Activated T-cell treated with anti-CD3 and anti-CD28 coated beads, Interleukin-2, amount 50 U/mL, for 72 hours (primary cell): ENCODE data around the gene MIDN. TPM values are rescaled to one million over a fixed set of nuclear protein-coding genes. Genes with fewer than 3 reads are reported as not detected.

ENCODE experiments used
- ATAC-seq, 2 donors: fragments of 150-1000 bp; cut with Tn5 transposase; replicated peaks in 1 of 2; 2 replicates each; pipeline ENCODE4 v1.10.0; 2021; ENCODE audit warnings: moderate library complexity in 2 of 2, mild to moderate bottlenecking in 1 of 2
- DNase-seq, 2 donors: peaks; one replicate each; pipeline ENCODE4 v3.0.0; 2021 to 2022; ENCODE audit warnings: mixed read lengths in 1 of 2
- H3K27ac Mint-ChIP-seq: one replicate; pipeline ENCODE4 v1.8.0; 2022; ENCODE audit warnings: mild to moderate bottlenecking, moderate library complexity, mixed read lengths
- H3K27me3 Mint-ChIP-seq: one replicate; pipeline ENCODE4 v1.8.0; 2022; ENCODE audit warnings: low read depth, mixed read lengths
- H3K36me3 Mint-ChIP-seq, 2 donors: one replicate each; pipeline ENCODE4 v1.8.0; 2022; ENCODE audit warnings: mixed read lengths in 2 of 2, mild to moderate bottlenecking in 1 of 2; ENCODE audit not compliant: insufficient read depth in 2 of 2
- H3K4me1 Mint-ChIP-seq: one replicate; pipeline ENCODE4 v1.8.0; 2022; ENCODE audit warnings: low read depth, mixed read lengths
- H3K4me3 Mint-ChIP-seq, 2 donors: one replicate each; pipeline ENCODE4 v1.8.0; 2022; ENCODE audit warnings: mild to moderate bottlenecking in 2 of 2, mixed read lengths in 2 of 2, moderate library complexity in 2 of 2
- H3K9me3 Mint-ChIP-seq, 2 donors: one replicate each; pipeline ENCODE4 v1.8.0; 2022; ENCODE audit warnings: mixed read lengths in 2 of 2
- total RNA-seq, 2 donors: library from RNA; stranded (reverse); gene quantifications; one replicate each; pipeline ENCODE4 v1.2.3, GENCODE V29; 2022

The MIDN gene
- total RNA-seq, 2 donors from 2014 or later: 72.3 to 75.4 TPM

- Mint-ChIP-seq H3K27ac (peak overlapping the region; percentile 74), H3K4me1 (peaks cover 68% of the 10 kb centered on the region), H3K9me3 (no peaks in the 10 kb centered on the region), H3K27me3 (no peaks in the 10 kb centered on the region), H3K36me3 (peaks cover 18 to 33% of the 10 kb centered on the region in 2 donors), H3K4me3 (peak overlapping the region; percentile 64 to 78)
- no peak for ATAC-seq
- DNase-seq: no peak
Measured at GRCh38 chr19:1273263-1274041, 25.1 kb downstream of the MIDN start.

- no peak for DNase-seq
- Mint-ChIP-seq H3K27ac (peak overlapping the region; percentile 79), H3K27me3 (no peaks in the 10 kb centered on the region), H3K36me3 (peaks cover 18 to 33% of the 10 kb centered on the region in 2 donors), H3K4me1 (peaks cover 63% of the 10 kb centered on the region), H3K9me3 (no peaks in the 10 kb centered on the region), H3K4me3 (peak overlapping the region; percentile 78 to 88)
- no peak for ATAC-seq
Measured at GRCh38 chr19:1274081-1274851, 25.9 kb downstream of the MIDN start.

- Mint-ChIP-seq H3K4me1 (peaks cover 69% of the 10 kb centered on the region), H3K27ac (no peak overlapping the region), H3K4me3 (peak overlapping the region; percentile 78 to 88), H3K27me3 (no peaks in the 10 kb centered on the region), H3K36me3 (peaks cover 21 to 33% of the 10 kb centered on the region in 2 donors), H3K9me3 (no peaks in the 10 kb centered on the region)
- ATAC-seq (no peak), DNase-seq (no peak)
Measured at GRCh38 chr19:1274852-1275259, 26.5 kb downstream of the MIDN start.

- Mint-ChIP-seq H3K4me1 (peaks cover 70% of the 10 kb centered on the region), H3K36me3 (peaks cover 17 to 30% of the 10 kb centered on the region in 2 donors), H3K27ac (peak within 1 kb of the TSS; percentile 87), H3K9me3 (no peaks in the 10 kb centered on the region), H3K4me3 (peak within 1 kb of the TSS; percentile 88 to 91), H3K27me3 (no peaks in the 10 kb centered on the region)
- ATAC-seq (peak; percentile 86 to 87), DNase-seq (peak; percentile 96)
Measured at GRCh38 chr19:1275260-1275975, 27.0 kb downstream of the MIDN start, which contains the start of gene FAM174C. Gene FAM174C (plus strand): TSS chr19:1275530. CDS start chr19:1275550, 20 bp downstream.

- Mint-ChIP-seq H3K4me3 (peak overlapping the region; percentile 88 to 91), H3K36me3 (peaks cover 15 to 23% of the 10 kb centered on the region in 2 donors), H3K27me3 (no peaks in the 10 kb centered on the region), H3K27ac (peak overlapping the region; percentile 87), H3K9me3 (no peaks in the 10 kb centered on the region), H3K4me1 (peaks cover 64% of the 10 kb centered on the region)
- DNase-seq (no peak), ATAC-seq (no peak)
Measured at GRCh38 chr19:1275976-1276627, 27.7 kb downstream of the MIDN start.

- H3K36me3 Mint-ChIP-seq: peaks cover 10 to 18% of the 10 kb centered on the region in 2 donors
- ATAC-seq (no peak), DNase-seq (no peak)
- H3K9me3 Mint-ChIP-seq: no peaks in the 10 kb centered on the region
- peaks cover 59% of the 10 kb centered on the region for H3K4me1 Mint-ChIP-seq
- no peaks in the 10 kb centered on the region for H3K27me3 Mint-ChIP-seq
- peak overlapping the region; percentile 87 for H3K27ac Mint-ChIP-seq
- H3K4me3 Mint-ChIP-seq: peak overlapping the region; percentile 88 to 91
Measured at GRCh38 chr19:1276628-1277022, 28.2 kb downstream of the MIDN start.

- no peak for ATAC-seq
- peaks cover 10 to 18% of the 10 kb centered on the region in 2 donors for H3K36me3 Mint-ChIP-seq
- no peaks in the 10 kb centered on the region for H3K27me3 Mint-ChIP-seq
- peak overlapping the region; percentile 88 to 91 for H3K4me3 Mint-ChIP-seq
- no peak overlapping the region for H3K27ac Mint-ChIP-seq
- no peaks in the 10 kb centered on the region for H3K9me3 Mint-ChIP-seq
- DNase-seq: no peak
- peaks cover 55% of the 10 kb centered on the region for H3K4me1 Mint-ChIP-seq
Measured at GRCh38 chr19:1277061-1277460, 28.7 kb downstream of the MIDN start.

GRCh38 chr19:1278074-1278473 lies 29.7 kb downstream of the MIDN start:
- no peak overlapping the region for H3K27ac Mint-ChIP-seq
- no peaks in the 10 kb centered on the region for H3K9me3 Mint-ChIP-seq
- H3K4me3 Mint-ChIP-seq: no peak overlapping the region

GRCh38 chr19:1278713-1279660 lies 30.6 kb downstream of the MIDN start:
- peaks cover 37% of the 10 kb centered on the region for H3K4me1 Mint-ChIP-seq
- peak overlapping the region; percentile 54 for H3K27ac Mint-ChIP-seq
- no peaks in the 10 kb centered on the region for H3K9me3 Mint-ChIP-seq
- H3K27me3 Mint-ChIP-seq: peaks cover 1% of the 10 kb centered on the region
- ATAC-seq: no peak
- peaks cover 3 to 6% of the 10 kb centered on the region in 2 donors for H3K36me3 Mint-ChIP-seq
- no peak overlapping the region for H3K4me3 Mint-ChIP-seq
- DNase-seq: no peak

More at GRCh38 chr19:1278074-1278473, 29.7 kb downstream of the MIDN start:
- ATAC-seq (no peak), DNase-seq (no peak)
- Mint-ChIP-seq H3K36me3 (peaks cover 6 to 10% of the 10 kb centered on the region in 2 donors), H3K4me1 (peaks cover 46% of the 10 kb centered on the region), H3K27me3 (no peaks in the 10 kb centered on the region)

GRCh38 chr19:1279782-1280341 lies 31.5 kb downstream of the MIDN start:
- peaks cover 10% of the 10 kb centered on the region for H3K27me3 Mint-ChIP-seq
- no peak overlapping the region for H3K4me3 Mint-ChIP-seq

More at GRCh38 chr19:1279782-1280341, 31.5 kb downstream of the MIDN start:
- Mint-ChIP-seq H3K9me3 (no peaks in the 10 kb centered on the region), H3K36me3 (peaks cover 3 to 6% of the 10 kb centered on the region in 2 donors), H3K4me1 (peaks cover 30% of the 10 kb centered on the region), H3K27ac (peak overlapping the region; percentile 14)
- ATAC-seq (peak in 1 of 2 donors; percentile 22), DNase-seq (peak; percentile 83 to 87)
